T-helper 1 cell treated with Interleukin-12 subunit alpha and Interleukin-12 subunit beta and Interleukin-4 antibody, amounts not matched to agents 30 μg/mL and 1 μg/mL, for 36 hours (primary cell): Measurements from ENCODE around the gene SPTB.

Source experiments
- H3K27ac Mint-ChIP-seq: one replicate; pipeline ENCODE4 v1.8.0; 2021; ENCODE audit warnings: mild to moderate bottlenecking, mixed read lengths
- H3K27me3 Mint-ChIP-seq: one replicate; pipeline ENCODE4 v1.8.0; 2021; ENCODE audit warnings: low read depth, mixed read lengths
- H3K36me3 Mint-ChIP-seq: one replicate; pipeline ENCODE4 v1.8.0; 2021; ENCODE audit warnings: low read depth, mixed read lengths
- H3K4me1 Mint-ChIP-seq: one replicate; pipeline ENCODE4 v1.8.0; 2021; ENCODE audit warnings: low read depth, mixed read lengths
- H3K4me3 Mint-ChIP-seq: one replicate; pipeline ENCODE4 v1.8.0; 2021; ENCODE audit warnings: mild to moderate bottlenecking, moderate library complexity, mixed read lengths
- H3K9me3 Mint-ChIP-seq: one replicate; pipeline ENCODE4 v1.8.0; 2021; ENCODE audit warnings: mixed read lengths

The SPTB gene

DNA sequence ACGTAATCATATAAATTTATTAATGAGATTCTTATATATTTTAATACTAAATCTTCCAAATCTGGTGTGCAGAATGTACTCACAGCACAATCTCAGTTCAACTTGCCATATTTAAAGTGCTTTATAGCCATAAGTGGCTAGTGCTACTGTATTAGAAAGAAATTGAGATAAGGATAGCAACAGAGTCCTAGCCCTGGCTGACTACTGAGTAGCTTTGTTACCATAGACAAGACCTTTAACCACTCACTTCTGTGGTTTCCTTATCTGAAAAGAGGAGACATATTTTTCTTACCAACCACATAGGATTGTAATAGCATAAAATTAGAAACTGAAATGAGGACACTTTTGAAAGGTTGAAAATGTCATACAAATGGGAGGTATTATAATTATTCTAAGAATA is 32.6 kb upstream of the SPTB start:
- Mint-ChIP-seq H3K36me3 (peaks cover 2% of the 10 kb centered on the region), H3K9me3 (no peaks in the 10 kb centered on the region), H3K27me3 (peaks cover 30% of the 10 kb centered on the region), H3K4me3 (no peak overlapping the region), H3K4me1 (peaks cover 29% of the 10 kb centered on the region), H3K27ac (no peak overlapping the region)

DNA sequence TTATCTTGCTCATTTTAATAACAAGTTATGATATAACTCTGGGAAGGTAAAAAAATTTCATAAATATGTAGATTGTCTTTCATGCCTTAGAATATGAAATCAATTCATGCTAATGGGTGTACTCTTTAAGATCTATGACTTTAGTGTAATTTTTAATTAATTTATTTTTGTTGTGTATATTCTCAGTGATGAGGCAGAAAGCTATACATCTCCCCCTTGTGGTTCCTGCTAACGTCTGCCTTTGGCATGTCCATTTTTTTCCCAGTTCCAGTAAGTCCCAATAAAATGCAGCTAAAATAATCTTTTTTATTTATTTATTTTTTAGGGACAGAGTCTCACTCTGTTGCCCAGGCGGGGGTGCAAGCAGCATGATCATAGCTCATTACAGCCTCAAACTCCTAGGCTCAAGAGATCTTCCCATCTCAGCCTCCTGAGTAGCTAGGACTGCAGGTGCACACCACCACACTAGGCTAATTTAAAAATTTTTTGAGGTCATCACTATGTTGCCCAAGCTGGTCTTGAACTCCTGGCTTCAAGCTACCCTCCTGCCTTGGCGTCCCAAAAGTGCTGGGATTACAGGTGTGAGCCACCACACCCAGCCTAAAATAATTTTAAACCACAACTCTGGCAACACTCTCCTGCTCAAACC is 31.3 kb upstream of the SPTB start:
- Mint-ChIP-seq H3K36me3 (peaks cover 2% of the 10 kb centered on the region), H3K9me3 (no peaks in the 10 kb centered on the region), H3K27me3 (peaks cover 36% of the 10 kb centered on the region), H3K4me1 (peaks cover 22% of the 10 kb centered on the region), H3K4me3 (no peak overlapping the region), H3K27ac (no peak overlapping the region)

DNA sequence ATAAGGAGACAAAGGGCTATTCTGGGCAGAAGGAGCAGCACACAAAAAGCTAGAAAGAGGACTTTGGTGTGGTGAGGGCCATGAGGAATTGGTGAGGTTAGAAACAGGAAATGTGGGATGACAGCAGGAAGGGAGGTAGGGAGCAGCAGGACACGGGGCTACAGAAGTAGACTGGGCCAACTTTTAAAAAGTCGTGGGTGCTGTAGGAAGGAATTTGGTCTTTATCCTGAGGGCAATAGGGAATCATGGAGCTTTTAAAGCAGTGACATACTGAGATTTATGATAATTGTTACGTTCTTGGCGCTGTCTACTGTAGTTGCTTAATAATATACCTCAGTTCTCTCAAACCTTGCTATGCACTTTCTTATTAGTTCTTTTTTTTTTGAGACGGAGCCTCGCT is 26.3 kb upstream of the SPTB start:
- H3K4me1 Mint-ChIP-seq: no peaks in the 10 kb centered on the region
- H3K9me3 Mint-ChIP-seq: no peaks in the 10 kb centered on the region
- no peaks in the 10 kb centered on the region for H3K36me3 Mint-ChIP-seq
- H3K4me3 Mint-ChIP-seq: no peak overlapping the region
- H3K27ac Mint-ChIP-seq: no peak overlapping the region
- H3K27me3 Mint-ChIP-seq: peaks cover 46% of the 10 kb centered on the region

DNA sequence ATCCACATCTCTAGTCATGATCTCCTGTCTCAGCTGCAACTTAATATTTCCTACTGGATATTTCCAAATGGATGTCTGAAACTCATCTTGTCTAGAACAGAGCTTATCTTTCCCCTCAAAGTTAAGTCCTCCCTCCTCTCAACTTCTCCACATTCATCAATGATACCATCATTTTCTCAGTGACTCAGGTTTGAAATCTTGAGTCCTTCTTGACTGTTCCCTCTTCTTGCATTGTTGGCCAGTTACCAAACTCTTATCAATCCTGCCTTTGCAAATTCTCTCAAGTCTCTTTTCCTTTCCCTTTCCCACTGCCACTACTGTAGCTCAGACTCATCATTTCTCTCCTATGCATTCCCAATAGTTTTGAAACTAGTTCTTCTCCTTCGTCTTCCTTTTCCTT is 20.3 kb upstream of the SPTB start:
- Mint-ChIP-seq H3K27ac (no peak overlapping the region), H3K4me1 (no peaks in the 10 kb centered on the region), H3K4me3 (no peak overlapping the region), H3K9me3 (no peaks in the 10 kb centered on the region), H3K27me3 (peaks cover 49% of the 10 kb centered on the region), H3K36me3 (no peaks in the 10 kb centered on the region)

- H3K27ac Mint-ChIP-seq: no peak overlapping the region
- peaks cover 2% of the 10 kb centered on the region for H3K4me1 Mint-ChIP-seq
- H3K27me3 Mint-ChIP-seq: peaks cover 42% of the 10 kb centered on the region
- H3K36me3 Mint-ChIP-seq: no peaks in the 10 kb centered on the region
- H3K4me3 Mint-ChIP-seq: no peak overlapping the region
- no peaks in the 10 kb centered on the region for H3K9me3 Mint-ChIP-seq
These were observed 12.2 kb upstream of the SPTB start for GRCh38 chr14:64891839-64892375.

GRCh38 chr14:64891173-64891838 is 11.6 kb upstream of the SPTB start:
- Mint-ChIP-seq H3K27ac (no peak overlapping the region), H3K4me3 (no peak overlapping the region), H3K36me3 (no peaks in the 10 kb centered on the region)

GRCh38 chr14:64889352-64889751 is 9.6 kb upstream of the SPTB start:
- H3K4me3 Mint-ChIP-seq: no peak overlapping the region
- no peak overlapping the region for H3K27ac Mint-ChIP-seq
- H3K9me3 Mint-ChIP-seq: no peaks in the 10 kb centered on the region
- no peaks in the 10 kb centered on the region for H3K36me3 Mint-ChIP-seq
- H3K4me1 Mint-ChIP-seq: peaks cover 2% of the 10 kb centered on the region
- H3K27me3 Mint-ChIP-seq: peaks cover 58% of the 10 kb centered on the region

More at GRCh38 chr14:64891173-64891838, 11.6 kb upstream of the SPTB start:
- H3K4me1 Mint-ChIP-seq: peaks cover 2% of the 10 kb centered on the region
- H3K9me3 Mint-ChIP-seq: no peaks in the 10 kb centered on the region
- peaks cover 44% of the 10 kb centered on the region for H3K27me3 Mint-ChIP-seq

- Mint-ChIP-seq H3K27ac (no peak overlapping the region), H3K4me1 (peaks cover 7% of the 10 kb centered on the region), H3K36me3 (no peaks in the 10 kb centered on the region), H3K9me3 (no peaks in the 10 kb centered on the region), H3K27me3 (peaks cover 73% of the 10 kb centered on the region), H3K4me3 (no peak overlapping the region)
These were observed 5.9 kb upstream of the SPTB start for GRCh38 chr14:64885559-64885958.

GRCh38 chr14:64880221-64881121 is 764 bp upstream of the SPTB start:
- Mint-ChIP-seq H3K4me1 (peaks cover 7% of the 10 kb centered on the region), H3K27me3 (peaks cover 80% of the 10 kb centered on the region), H3K36me3 (no peaks in the 10 kb centered on the region), H3K9me3 (no peaks in the 10 kb centered on the region), H3K4me3 (peak overlapping the region; percentile 75), H3K27ac (no peak overlapping the region)

GRCh38 chr14:64878837-64879634 is 671 bp downstream of the SPTB start:
- no peaks in the 10 kb centered on the region for H3K36me3 Mint-ChIP-seq
- H3K27me3 Mint-ChIP-seq: peaks cover 83% of the 10 kb centered on the region
- H3K27ac Mint-ChIP-seq: no peak overlapping the region

DNA sequence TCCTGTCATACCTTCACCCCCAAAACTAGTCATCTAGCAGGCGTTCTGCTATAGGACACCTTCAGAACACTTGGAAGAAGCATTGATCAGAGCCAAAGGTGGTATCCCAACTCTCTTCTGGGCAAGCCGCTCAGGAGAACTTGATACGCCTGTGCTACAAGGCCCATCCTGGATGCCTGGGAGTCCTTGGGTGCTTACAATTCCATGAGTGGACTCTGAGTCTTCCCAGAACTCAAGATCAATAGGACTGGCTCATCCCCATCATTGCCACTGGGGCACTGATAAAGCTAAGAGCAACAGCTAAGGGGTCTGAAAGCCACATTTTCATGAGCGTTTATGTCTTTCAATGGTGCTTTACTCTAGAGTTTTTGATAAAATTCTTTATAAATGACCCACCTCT is 1.9 kb downstream of the SPTB start:
- Mint-ChIP-seq H3K4me1 (peaks cover 7% of the 10 kb centered on the region), H3K9me3 (no peaks in the 10 kb centered on the region), H3K36me3 (no peaks in the 10 kb centered on the region), H3K4me3 (no peak overlapping the region), H3K27me3 (peaks cover 81% of the 10 kb centered on the region), H3K27ac (no peak overlapping the region)

More at GRCh38 chr14:64878837-64879634, 671 bp downstream of the SPTB start:
- H3K4me3 Mint-ChIP-seq: peak overlapping the region; percentile 47
- H3K9me3 Mint-ChIP-seq: no peaks in the 10 kb centered on the region
- peaks cover 7% of the 10 kb centered on the region for H3K4me1 Mint-ChIP-seq

DNA sequence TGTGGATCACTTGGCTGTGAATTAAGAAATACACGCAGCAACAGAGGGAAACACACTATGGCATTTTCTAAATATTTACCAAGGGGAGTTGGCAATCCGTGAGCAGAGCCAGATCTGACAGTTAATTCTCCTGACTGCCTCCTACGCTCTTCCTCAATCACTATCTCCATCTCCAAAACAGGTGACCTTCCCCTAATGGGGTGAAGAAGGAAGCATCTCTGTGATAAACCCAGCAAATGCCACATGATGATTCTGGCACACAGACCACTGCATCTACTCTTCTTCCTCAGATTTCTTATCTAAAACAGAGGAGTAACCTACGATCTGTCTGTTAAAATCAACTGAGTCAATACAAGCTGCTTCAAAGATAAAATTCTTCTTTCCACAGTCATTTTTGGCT is 4.4 kb downstream of the SPTB start:
- H3K4me3 Mint-ChIP-seq: no peak overlapping the region
- H3K27me3 Mint-ChIP-seq: peaks cover 76% of the 10 kb centered on the region
- no peak overlapping the region for H3K27ac Mint-ChIP-seq
- no peaks in the 10 kb centered on the region for H3K4me1 Mint-ChIP-seq
- H3K9me3 Mint-ChIP-seq: no peaks in the 10 kb centered on the region
- H3K36me3 Mint-ChIP-seq: no peaks in the 10 kb centered on the region

DNA sequence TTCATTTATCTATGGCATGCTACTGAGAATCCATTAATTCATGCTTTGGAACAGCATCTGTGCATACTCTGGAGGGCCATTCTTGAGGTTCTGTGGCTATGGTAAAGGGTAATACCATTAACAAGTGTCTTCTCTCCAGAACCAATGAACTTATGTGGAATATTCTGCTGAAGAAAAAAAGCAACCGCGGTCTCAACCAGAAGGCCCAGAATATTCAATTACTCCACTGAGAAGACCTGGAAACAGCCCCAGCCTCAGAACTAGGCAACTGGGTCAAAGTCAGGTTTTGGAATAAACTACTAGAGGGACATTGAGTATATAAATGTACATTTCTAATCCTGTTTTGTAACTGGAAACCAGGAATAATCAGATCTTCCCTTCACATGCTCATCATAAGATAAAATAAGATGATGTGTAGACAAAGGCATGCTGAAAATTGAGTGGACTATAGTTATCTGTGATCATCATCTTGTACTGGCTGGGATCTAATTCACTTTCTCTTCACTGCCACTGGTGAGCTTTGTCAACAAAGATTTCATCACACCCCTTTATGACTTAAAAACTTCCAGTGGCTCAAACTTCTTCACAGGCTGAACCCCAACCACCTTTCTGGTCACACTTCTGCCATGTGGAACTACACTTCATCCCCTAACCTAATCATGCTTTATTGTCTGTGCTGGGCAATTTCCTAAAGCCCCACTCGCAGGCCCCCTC is 6.0 kb downstream of the SPTB start:
- Mint-ChIP-seq H3K36me3 (no peaks in the 10 kb centered on the region), H3K4me3 (no peak overlapping the region), H3K9me3 (no peaks in the 10 kb centered on the region), H3K27ac (no peak overlapping the region), H3K4me1 (peaks cover 3% of the 10 kb centered on the region), H3K27me3 (peaks cover 78% of the 10 kb centered on the region)
